G401.6 (cell line): ENCODE measurements around the gene DR1.

ENCODE experiments used
- FAIRE-seq: peaks from 2 replicates; lab custom pipeline; 2012; peaks lifted over from hg19 to GRCh38; lab: Jason Lieb, UNC

DR1 gene

DNA sequence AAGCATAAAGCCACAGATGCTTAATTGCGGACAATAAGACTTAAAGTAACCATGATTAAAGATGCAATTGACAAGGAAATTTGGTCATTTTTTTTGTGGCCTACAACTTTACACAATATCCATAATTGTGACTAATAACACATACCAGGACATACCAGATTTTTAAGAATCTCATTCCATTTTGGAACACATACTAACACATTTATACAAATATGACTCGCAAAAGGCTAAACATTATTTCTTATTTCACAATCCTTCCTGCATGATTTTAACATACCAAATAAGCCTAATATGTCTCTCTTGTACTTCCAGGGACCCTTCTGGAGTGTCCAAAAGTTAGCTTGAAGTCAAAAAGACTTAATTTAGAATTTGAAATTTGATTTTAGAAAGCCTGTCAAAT lies 48.8 kb downstream of the DR1 start:
- no peak for FAIRE-seq

DNA sequence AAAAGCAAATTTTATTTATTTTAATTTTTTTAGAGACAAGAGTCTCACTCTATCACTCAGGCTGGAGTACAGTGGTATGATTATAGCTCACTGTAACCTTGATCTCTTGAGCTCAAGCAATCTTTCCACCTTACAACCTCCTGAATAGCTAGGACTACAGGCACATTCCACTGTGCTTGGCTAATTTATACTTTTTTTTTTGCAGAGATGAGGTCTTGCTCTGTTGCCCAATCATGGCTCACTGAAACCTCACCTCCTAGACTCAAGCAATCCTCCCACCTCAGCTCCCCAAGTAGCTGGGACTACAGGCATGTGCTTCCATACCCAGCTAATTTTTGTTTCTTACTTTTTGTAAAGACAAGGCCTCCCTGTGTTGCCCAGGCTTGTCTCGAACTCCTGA lies 49.5 kb downstream of the DR1 start:
- no peak for FAIRE-seq

DNA sequence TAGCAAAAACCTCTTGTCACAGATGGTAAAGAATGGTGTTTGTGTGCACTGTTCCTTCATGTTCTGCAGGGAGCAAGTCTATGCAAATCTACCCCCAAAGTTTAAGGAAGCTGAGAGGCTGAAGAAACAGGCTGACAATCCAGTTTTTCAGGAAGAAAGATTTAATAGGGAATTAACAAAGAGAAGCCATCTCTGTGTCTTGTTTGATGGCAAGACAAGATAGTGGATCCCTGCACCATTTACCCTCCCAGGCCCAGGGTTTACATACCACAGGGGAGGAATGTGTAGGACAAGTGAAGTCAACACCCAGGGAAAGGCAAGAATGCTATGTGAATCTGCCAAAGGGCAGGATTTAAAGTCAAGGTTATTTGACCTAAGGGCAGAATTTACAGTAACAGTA lies 54.1 kb downstream of the DR1 start:
- FAIRE-seq = no peak

DNA sequence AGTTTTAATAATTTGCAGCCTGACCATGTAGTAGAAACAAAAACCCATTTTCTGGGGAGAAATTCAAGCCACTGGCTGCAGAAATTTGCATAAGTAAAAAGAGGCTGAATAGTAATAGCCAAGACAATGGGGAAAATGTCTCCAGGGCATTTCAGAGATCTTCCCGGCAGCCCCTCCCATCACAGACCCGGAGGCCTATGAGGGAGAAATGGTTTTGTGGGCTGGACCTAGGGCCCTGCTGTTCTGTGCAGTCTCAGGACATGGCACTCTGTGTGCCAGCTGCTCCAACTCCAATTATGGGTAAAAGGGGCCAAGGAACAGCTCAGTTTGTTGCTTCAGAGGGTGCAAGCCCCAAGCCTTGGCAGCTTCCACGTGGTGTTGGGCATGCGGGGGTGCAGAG lies 62.5 kb downstream of the DR1 start:
- FAIRE-seq = no peak

DNA sequence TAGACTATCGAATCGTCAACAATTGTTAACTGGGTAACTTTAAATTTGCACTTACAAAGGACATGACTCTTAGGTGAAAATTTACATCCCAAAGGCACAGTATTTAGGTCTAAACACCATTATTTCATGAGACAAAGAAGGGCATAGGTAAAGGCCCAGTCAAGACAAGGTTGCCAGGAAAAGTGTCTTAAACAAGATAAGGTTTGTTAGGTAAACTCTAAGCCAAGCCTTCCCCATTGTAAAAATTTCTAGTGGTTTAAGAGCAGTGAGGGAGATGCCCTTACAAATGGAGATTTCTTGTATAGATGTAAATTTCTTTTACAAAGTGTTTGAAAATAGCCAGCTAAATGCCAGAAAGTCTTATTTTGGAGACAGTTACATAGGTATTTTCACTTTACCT lies 65.3 kb downstream of the DR1 start:
- FAIRE-seq = no peak

DNA sequence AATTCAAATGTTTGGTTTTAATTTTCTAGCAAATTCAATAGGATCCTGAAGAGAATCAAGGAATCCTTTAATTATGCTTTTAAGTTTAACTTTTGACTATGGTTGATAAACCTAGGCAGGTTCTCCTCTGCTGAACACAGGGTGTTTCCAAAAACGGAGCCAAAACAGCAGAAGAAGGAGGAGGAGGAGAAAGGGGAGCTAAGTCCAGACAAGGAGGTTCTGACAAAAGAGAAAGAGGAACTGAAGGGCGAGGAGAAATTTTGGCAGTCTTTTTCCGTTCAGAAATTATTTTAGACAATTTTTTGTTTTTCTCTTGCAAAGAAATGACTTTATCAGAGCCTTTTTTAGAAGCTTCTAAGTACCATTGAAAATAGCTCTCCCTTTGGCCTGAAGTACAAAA lies 69.0 kb downstream of the DR1 start:
- FAIRE-seq = no peak

DNA sequence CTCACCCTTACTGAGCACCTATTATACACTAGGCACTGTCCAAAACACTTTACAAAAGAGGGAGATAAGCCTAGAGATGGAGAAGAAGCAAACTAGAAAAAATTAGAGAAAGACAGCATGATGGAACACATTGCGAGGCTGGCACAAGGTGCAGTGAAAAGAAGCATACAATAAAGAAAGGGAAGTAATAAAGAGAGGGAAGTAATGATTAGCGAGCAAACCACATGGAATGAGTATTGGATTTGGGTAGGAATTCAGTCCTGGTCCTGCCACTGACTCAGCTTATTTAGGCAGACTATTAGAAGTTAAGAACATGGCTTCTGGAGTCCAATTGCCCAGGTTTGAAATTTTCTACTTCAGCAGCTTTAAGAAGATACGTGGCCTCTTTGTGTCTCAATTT lies 69.6 kb downstream of the DR1 start:
- no peak for FAIRE-seq

DNA sequence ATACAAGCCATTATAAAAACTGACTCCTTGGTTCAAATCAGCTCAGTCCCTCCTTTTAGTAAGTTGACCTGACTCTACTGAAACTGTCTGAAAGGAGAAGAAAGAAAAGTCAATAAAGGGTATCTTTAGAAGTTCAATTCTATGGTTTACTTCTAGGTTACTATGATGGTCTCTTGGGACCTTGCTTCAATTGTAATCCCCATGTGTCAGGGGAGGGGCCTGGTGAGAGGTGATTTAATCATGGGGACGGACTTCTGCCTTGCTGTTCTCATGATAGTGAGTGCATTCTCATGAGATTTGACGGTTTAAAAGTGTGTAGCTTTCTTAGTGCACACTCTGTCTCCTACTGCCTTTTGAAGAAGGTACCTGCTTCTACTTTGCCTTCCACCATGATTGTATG lies 70.5 kb downstream of the DR1 start:
- no peak for FAIRE-seq
